ENCODE data around the gene LAMC3. TPM values are rescaled to one million over a fixed set of nuclear protein-coding genes. Genes with fewer than 3 reads are reported as not detected.
A peak's percentile ranks its signal among the peaks of the same experiment; 100 is the strongest.

Gene LAMC3
- total RNA-seq, 1 donor from 2014 or later, result 6.4 TPM

DNA sequence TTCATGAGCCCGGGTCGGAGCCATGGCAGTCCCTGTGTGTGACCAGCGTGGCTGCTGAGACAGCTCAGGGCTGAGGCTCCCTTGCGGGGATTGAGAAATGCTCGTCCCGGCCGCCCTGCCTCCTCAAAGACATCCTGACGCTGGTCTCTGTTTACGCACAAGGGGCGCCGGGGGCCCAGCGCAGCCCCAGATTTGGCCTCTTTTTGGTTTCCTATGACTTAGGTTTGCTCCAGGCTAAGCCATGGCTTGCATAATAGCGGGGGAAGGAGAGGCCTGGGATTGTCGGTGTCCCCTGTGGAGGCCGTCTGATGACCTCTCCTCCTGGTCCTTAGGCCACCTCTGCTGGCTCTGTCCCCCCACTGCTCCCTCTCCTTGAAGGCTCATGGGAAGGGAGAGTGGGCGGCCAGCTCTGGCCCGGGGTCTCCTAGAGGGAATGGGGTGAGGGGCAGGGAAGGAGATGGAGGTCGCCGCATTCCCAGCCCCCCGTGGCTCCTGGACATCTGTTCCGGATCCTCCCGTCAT, 3.5 kb downstream of the LAMC3 start:
- DNase-seq, result peak; percentile 28

- DNase-seq, result no peak
Observed at GRCh38 chr9:131013015-131013755, 4.2 kb downstream of the LAMC3 start.

DNA sequence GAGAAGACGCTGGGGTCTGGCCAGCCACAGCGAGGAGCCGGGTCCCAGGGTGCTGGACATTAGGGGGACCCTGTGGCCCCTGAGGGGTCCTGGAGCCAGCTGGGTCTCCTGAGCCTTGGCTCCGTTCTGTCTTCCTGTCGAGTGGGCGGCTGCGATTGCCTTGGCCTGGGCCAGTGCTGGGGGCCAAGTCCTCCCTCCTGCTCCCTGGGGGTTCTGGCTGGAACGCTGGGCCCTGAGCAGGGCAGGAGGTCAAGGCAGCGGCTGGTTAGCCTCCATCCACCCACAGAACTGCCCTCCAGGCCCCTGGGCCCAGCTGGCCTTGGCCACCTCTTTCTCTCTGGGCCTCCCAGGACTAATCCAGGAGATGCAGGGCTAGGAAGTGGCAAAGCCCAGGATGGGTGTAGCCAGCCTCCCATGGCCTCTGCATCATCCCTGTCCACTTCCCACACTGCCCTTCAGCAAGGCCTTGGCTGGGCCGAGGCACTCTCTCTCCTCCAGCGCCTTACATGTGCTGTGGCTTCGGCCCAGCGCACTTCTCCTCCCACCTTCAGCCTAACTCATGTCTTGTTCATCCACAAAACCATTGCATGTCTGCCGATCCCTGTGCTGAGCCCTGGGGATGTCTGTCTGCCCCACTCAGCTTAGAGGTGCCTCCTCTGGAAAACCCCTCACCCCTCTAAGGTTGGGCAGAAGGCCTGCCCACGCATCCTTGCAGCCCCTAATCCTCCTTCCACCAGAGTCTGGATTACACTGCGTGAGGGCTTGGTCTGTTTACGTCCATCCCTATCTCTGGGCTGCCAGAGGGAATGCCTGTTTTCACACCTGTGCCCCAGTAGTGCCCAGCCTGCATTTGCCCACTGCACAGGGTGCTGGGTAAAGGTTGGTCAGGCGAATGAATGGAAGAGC, 5.0 kb downstream of the LAMC3 start:
- DNase-seq, result no peak

DNA sequence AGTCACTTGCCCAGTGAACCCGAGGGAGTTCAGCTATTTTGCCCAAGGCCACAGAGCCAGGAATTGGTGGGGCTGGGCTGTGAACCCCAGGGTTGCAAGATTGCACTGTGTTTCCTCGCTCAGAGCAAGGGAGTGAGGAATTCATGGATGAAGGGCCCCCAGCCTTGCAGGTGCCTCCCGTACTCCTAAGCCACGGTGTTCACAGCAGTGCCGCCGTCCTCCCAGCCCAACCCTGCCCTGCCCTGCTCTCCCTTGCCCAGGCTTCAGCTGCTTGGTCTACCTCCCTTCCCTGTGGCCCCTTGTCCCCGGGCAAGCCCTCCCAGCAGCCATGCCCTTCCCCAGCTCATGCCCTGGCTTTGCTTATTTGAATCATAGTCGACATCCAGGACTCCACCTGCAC, 6.1 kb downstream of the LAMC3 start:
- DNase-seq, result no peak

DNA sequence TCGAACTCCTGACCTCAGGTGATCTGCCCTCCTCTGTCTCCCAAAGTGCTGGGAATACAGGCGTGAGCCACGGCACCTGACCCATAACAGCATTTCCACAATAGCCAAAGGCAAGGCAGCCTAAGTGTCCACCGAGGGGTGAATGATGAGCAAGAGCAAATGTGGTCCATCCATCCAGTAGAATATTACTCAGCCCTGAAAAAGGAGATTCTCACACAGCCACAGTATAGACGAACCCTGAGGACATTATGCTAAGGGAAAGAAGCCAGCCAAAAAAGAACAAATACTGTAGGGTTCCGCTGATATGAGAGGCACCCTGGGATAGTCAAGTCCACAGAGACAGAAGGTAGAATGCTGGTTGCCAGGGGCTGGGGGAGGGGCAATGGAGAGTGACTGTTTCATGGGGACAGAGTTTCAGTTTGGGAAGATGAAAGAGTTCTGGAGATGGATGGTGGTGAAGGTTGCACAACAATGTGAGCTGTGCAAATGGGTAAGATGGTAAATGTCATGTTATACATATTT, 7.0 kb downstream of the LAMC3 start:
- no peak for DNase-seq

GRCh38 chr9:131017067-131017466, 8.1 kb downstream of the LAMC3 start:
- DNase-seq, result peak; percentile 54

DNA sequence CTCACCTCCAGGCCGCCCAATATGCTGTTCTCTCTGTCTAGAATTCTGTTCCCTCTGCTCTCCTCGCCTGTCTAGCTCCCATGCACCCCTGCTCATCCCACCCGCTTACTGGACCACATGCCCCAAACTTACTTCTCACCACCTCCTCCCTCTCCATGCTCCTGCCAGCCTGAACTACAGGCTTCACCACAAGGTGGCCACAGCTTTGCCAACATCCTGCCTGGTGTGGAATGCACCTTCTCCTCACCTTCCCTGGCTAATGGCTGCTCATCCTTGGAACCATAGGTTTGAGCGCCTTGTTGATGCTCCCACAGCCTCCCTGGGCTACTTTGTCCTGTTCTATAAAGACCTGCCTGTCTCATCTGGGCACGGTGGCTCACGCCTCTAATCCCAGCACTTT, 9.6 kb downstream of the LAMC3 start:
- no peak for DNase-seq

DNA sequence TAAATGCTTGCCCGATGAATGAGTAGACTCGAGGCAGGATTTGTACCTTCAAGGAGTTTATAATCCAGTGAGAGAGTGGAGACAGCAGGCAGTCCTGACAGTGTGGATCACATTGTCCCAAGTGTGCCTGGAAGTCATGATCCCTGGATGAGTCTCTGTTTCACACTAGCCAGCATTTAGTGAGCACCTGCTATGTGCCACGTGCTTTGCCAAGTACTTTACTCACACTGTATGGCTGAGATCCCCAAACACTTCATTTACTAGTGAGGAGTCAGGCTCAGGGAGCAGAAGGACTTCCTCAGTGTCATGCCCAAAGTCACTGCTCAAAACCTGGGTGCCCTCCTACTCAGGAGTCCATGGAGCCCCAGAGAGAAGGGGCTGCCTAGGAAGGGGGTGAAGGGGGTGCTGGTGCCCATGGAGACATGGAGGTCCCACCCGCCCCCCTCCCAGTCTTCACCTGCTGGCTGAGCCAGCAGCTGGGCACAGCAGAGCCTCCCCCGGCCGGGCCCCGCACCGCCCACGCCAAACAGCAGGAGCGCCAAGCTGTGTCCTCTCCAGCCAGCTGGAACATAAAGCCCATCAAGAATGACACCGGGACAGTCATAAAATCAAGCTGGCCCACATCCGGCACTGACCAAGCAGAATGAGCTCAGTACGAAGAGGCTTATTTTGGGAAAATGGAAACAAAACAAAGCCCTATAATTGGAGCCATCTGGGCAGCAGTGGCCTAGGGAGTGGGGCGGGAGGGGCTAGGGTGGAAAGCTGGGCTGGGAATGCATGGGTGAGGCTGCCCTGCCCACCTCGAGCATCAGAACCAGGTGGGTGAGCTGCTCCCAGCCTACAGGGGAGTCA, 10.6 kb downstream of the LAMC3 start:
- DNase-seq, result peak; percentile 71

GRCh38 chr9:131020388-131020787, 11.4 kb downstream of the LAMC3 start:
- no peak for DNase-seq

- DNase-seq, result no peak
Observed at GRCh38 chr9:131020862-131021261, 11.9 kb downstream of the LAMC3 start.

GRCh38 chr9:131021785-131022184, 12.8 kb downstream of the LAMC3 start:
- DNase-seq, result no peak

DNA sequence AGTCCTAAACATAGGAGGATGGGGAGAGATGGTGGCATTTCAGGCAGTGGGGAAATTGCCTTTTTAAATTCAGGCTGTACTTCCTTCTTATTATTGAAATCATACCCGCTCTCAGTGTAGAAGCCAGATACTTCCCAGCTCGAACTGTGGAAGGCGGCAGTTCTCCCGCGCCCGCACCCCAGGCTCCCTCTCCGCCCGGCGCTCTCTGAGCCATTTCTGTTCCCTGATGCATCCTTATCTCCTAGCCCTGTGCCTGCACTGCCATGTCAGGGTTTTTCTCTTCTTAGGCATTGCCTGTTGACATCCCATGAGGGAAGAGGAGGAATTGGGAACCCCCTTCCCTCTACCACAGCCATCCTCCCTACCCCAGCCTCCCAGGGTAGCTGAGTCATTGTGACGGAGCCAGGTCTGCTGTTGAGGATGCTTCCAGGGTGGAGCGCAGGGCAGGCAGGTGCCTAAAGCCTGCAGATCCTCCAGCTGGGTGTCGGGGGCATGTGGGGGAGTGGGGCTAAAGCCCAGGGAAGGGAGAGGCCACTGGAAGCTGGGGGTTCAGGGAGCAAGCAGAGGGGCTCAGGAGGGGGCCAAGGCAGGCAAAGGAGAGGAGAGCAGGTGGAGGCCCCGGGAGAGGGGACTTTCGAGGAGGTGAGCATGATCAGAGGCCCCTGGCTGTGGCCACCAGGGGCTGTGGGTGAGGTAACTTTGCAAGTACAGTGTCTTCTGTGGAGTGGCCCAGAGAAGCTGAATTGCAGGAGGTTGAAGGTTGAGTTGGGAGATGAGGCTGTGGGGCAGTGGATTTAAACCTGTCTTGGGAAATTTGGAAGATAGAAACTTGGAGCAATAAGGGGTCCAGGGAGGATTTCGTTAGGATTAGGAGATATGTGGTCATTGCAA, 16.2 kb downstream of the LAMC3 start:
- DNase-seq, result no peak

GRCh38 chr9:131025953-131026858, 17.2 kb downstream of the LAMC3 start:
- DNase-seq, result no peak

DNA sequence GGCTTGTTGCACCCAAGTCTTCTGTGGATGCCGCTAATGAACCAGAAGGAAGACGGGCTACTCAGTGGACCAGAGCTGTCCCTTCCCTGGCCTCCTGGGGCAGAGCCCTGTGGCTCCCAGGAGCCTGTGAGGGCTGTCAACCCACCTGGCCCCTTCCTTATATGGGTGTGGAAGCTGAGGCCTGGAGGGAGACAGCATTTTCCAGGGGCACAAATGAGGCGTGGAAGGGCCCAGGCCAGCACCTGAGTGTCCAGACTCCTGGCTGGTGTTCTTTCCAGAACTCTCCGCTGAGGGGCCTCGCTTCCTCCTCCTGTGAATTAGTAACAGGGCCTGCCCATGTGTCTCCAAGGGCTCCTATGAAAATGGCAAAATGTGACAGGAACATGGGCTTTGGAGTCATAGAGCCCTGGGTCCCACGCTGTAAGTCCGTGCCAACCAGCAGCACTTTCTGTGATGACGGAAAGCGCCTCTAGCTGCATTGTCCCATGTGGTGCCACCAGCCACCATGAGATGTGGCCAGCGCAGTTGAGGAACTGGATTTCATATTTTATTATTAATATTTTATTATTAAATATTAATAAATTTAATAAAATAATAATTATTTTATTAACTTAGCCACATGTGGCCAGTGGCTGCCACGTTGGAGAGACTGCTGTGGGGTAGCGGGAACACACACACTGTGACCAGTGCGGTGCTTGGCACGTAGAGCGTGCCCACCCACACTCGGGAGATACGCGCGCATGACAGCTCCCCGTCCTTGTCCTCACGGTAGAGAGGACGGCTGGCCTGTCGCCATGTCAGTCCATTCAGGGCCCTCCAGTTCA, 18.3 kb downstream of the LAMC3 start:
- DNase-seq, result no peak

GRCh38 chr9:131027872-131028179, 18.9 kb downstream of the LAMC3 start:
- DNase-seq, result no peak

DNA sequence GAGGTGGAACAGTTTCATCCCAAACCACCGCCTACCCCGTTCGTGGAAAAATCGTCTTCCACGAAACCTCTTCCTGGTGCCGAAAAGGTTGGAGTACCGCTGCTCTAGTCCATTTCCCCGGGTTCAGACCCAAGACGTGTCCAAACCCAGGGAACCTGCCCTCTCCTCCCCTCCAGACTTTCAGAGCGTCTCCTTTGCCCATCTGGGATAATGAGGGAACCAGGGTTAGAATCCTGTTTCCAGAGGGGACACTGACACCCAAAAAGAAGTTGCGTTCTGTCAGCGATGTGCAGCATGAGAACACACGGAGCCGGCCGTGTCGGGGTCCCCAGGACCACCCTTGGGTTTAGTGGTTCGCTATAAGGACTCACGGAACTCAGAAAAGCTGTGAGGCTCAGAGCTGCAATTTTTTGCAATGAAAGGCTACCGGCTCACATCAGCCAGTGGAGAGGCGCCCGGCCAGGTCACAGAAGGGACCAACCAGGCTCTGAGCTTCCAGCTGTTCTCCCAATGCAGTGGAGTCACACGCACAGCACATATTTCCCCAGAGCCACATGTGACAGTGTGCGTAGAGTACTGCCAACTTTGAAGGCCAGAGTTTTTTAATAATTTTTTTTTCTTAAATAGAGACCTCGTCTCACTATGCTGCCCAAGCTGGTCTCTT, 19.4 kb downstream of the LAMC3 start:
- DNase-seq, result no peak

DNA sequence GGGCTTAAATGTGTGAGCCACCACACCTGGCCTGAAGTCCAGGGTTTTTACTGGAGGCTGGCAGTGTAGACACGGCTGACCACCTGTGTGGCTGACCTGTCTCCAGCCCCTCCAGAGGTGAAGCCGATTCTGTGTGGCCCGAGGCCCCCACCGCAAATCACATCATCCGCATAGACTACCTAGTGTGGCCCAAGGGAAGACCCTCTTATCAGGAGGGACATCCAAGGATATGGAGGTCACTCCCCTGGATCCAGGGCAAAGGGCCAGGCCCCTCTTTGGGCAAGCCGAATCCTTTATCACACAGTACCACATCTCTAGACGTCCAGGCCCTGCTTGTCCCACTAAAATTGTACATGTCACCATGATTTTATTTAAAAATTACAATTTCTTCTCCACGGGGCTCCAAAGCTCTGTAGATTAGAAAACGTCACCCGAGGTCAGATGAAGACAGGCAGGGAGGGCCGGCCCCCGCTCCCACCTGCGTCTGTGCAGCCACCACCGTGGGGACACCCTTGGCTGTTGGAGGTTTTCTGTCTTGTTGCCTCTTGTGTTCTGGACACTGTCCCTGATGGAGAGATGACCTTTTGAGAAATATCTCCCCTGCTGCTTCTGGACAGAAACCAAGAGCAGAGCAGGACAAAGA, 20.1 kb downstream of the LAMC3 start:
- no peak for DNase-seq

GRCh38 chr9:131029574-131029952, 20.6 kb downstream of the LAMC3 start:
- DNase-seq, result no peak
